SK-N-SH (cell line): ENCODE results near the gene SLC6A2. TPM values are rescaled to one million over a fixed set of nuclear protein-coding genes. Genes with fewer than 3 reads are reported as not detected.

Source experiments
- CTCF ChIA-PET: fragments of 300-600, 350-600 bp; formaldehyde crosslinking; extraction: SDS; loops from one replicate; lab custom pipeline; 2021; lab: Yijun Ruan, JAX
- POLR2A ChIA-PET: fragments of 350-600 bp; sonication (Branson Sonifier 250); formaldehyde crosslinking; extraction: SDS; loops from one replicate; lab custom pipeline; 2020; ENCODE audit warnings: antibody characterized with exemption, inconsistent platforms; lab: Yijun Ruan, JAX
- DNase-seq: peaks from one replicate; pipeline ENCODE4 v3.0.0; 2012
- H2AFZ ChIP-seq: fragments of 200-600 bp; sonication (generic); 2 replicates; pipeline ENCODE4 v1.8.1; 2016; ENCODE audit warnings: antibody characterized with exemption, mild to moderate bottlenecking, low read depth
- H3F3A ChIP-seq: fragments of 200-600 bp; sonication (generic); replicated peaks from 2 replicates; pipeline ENCODE3; 2016; ENCODE audit warnings: antibody characterized with exemption, mild to moderate bottlenecking; ENCODE audit not compliant: insufficient read depth
- H3K27ac ChIP-seq, 2 experiments: fragments of 200-500 bp in 1 of 2; fragments of 200-600 bp in 1 of 2; sonication (Bioruptor generic) in 1 of 2; sonication (generic), shearing (Covaris generic) in 1 of 2; 2 replicates each; pipeline versions ENCODE4 v1.5.1 to v1.6.1; 2014 to 2016; ENCODE audit warnings: low read depth in 2 of 2, inconsistent platforms in 1 of 2, low read length in 1 of 2, mild to moderate bottlenecking in 1 of 2, mixed read lengths in 1 of 2
- H3K27me3 ChIP-seq: fragments of 200-600 bp; sonication (generic), shearing (Covaris generic); 2 replicates; pipeline ENCODE4 v1.6.1; 2016; ENCODE audit warnings: mixed run types; ENCODE audit not compliant: insufficient read depth
- H3K36me3 ChIP-seq, 2 experiments: fragments of 200-500 bp in 1 of 2; fragments of 200-600 bp in 1 of 2; sonication (Bioruptor generic) in 1 of 2; sonication (generic) in 1 of 2; replicated peaks in 1 of 2; 2 replicates each; pipeline versions ENCODE3 to v1.5.1; 2014 to 2016; ENCODE audit warnings: low read length in 1 of 2, mild to moderate bottlenecking in 1 of 2; ENCODE audit not compliant: insufficient read depth in 2 of 2, control insufficient read depth in 1 of 2
- H3K4me1 ChIP-seq, 2 experiments: fragments of 200-500 bp in 1 of 2; fragments of 200-600 bp in 1 of 2; sonication (Bioruptor generic) in 1 of 2; sonication (generic), shearing (Covaris generic) in 1 of 2; 2 replicates each; pipeline versions ENCODE4 v1.5.1 to v1.6.1; 2014 to 2016; ENCODE audit warnings: low read depth in 1 of 2, low read length in 1 of 2, mixed run types in 1 of 2; ENCODE audit not compliant: insufficient read depth in 2 of 2, control insufficient read depth in 1 of 2
- H3K4me2 ChIP-seq: fragments of 200-600 bp; sonication (generic), shearing (Covaris generic); 2 replicates; pipeline ENCODE4 v1.6.1; 2017; ENCODE audit warnings: mixed run types
- H3K4me3 ChIP-seq, 2 experiments: fragments of 200-500 bp in 1 of 2; fragments of 200-600 bp in 1 of 2; sonication (Bioruptor generic) in 1 of 2; sonication (generic), shearing (Covaris generic) in 1 of 2; 2 replicates each; pipeline versions ENCODE4 v1.5.1 to v1.8.1; 2014 to 2016; ENCODE audit warnings: low read depth in 2 of 2, inconsistent platforms in 1 of 2, low read length in 1 of 2, mild to moderate bottlenecking in 1 of 2, mixed read lengths in 1 of 2, moderate library complexity in 1 of 2
- H3K79me2 ChIP-seq: fragments of 200-600 bp; sonication (generic); 2 replicates; pipeline ENCODE4 v1.8.1; 2017; ENCODE audit warnings: mild to moderate bottlenecking; ENCODE audit not compliant: insufficient read depth
- H3K9ac ChIP-seq: fragments of 200-600 bp; sonication (generic); 2 replicates; pipeline ENCODE4 v1.6.1; 2017; ENCODE audit warnings: mixed run types
- H3K9me2 ChIP-seq: fragments of 200-600 bp; sonication (generic); 2 replicates; pipeline ENCODE4 v1.6.1; 2017; ENCODE audit warnings: mixed run types
- H3K9me3 ChIP-seq: fragments of 200-600 bp; sonication (generic); 2 replicates; pipeline ENCODE4 v1.6.1; 2017; ENCODE audit warnings: mixed run types, mild to moderate bottlenecking, moderate library complexity
- H4K20me1 ChIP-seq: fragments of 200-600 bp; sonication (generic); 2 replicates; pipeline ENCODE4 v1.6.1; 2017; ENCODE audit warnings: mild to moderate bottlenecking, mixed run types; ENCODE audit not compliant: insufficient read depth
- EP300 ChIP-seq, 2 experiments: IDR thresholded peaks; 2 replicates each; pipeline versions ENCODE4 v1.4.0 to v1.6.1; 2012; ENCODE audit warnings: borderline replicate concordance in 1 of 2, low read depth in 1 of 2, low read length in 1 of 2
- EZH2phosphoT487 ChIP-seq: fragments of 200-600 bp; sonication (generic); IDR thresholded peaks from 2 replicates; pipeline ENCODE4 v1.6.1; 2017; ENCODE audit warnings: low read depth, mixed run types, mild to moderate bottlenecking, antibody characterized with exemption, moderate library complexity, borderline replicate concordance
- GABPA ChIP-seq: IDR thresholded peaks from 2 replicates; pipeline ENCODE4 v1.4.0; 2012; ENCODE audit warnings: low read depth, mild to moderate bottlenecking
- MXI1 ChIP-seq: IDR thresholded peaks from 2 replicates; pipeline ENCODE4 v1.6.1; 2012; ENCODE audit warnings: mild to moderate bottlenecking, low read depth, low read length, improper control_type of control experiment
- NRF1 ChIP-seq: IDR thresholded peaks from 2 replicates; pipeline ENCODE4 v1.6.1; 2012; ENCODE audit warnings: low read depth, mild to moderate bottlenecking, low read length
- REST ChIP-seq: IDR thresholded peaks from 2 replicates; pipeline ENCODE4 v1.6.1; 2012; ENCODE audit warnings: mild to moderate bottlenecking, low read depth, low read length, moderate library complexity
- RFX5 ChIP-seq: IDR thresholded peaks from 2 replicates; pipeline ENCODE4 v1.6.1; 2012; ENCODE audit warnings: mild to moderate bottlenecking, improper control_type of control experiment, low read length
- SMC3 ChIP-seq: IDR thresholded peaks from 2 replicates; pipeline ENCODE4 v1.6.1; 2012; ENCODE audit warnings: low read depth, low read length, improper control_type of control experiment
- TEAD4 ChIP-seq: IDR thresholded peaks from 2 replicates; pipeline ENCODE4 v1.4.0; 2012; ENCODE audit warnings: mild to moderate bottlenecking, borderline replicate concordance; ENCODE audit not compliant: insufficient read depth
- USF1 ChIP-seq: IDR thresholded peaks from 2 replicates; pipeline ENCODE4 v1.4.0; 2012; ENCODE audit warnings: low read depth, borderline replicate concordance
- USF2 ChIP-seq: fragments of 150-350 bp; IDR thresholded peaks from 2 replicates; pipeline ENCODE4 v1.6.1; 2017; ENCODE audit warnings: antibody characterized with exemption, low read length, low read depth, borderline replicate concordance
- YY1 ChIP-seq: IDR thresholded peaks from 2 replicates; pipeline ENCODE4 v1.4.0; 2012; ENCODE audit warnings: low read depth, mild to moderate bottlenecking
- WGBS: methylation state at CpG from one replicate; pipeline ENCODE4 v1.1.6; 2017; ENCODE audit warnings: low lambda C conversion rate; 5-methylcytosine and 5-hydroxymethylcytosine counted together
- polyA plus RNA-seq, 3 experiments: library from polyadenylated mRNA; depleted of rRNA; stranded (reverse); fragments of >200 nt; gene quantifications; 2 replicates each; pipeline ENCODE4 v1.2.3, GENCODE V29; 2012
- TF ChIP-seq, protein P1 (sequence below): fragments of 200-600 bp; sonication (generic); IDR thresholded peaks from 2 replicates; pipeline ENCODE4 v1.6.1; 2017; ENCODE audit warnings: antibody characterized with exemption, mild to moderate bottlenecking, moderate library complexity
- TF ChIP-seq, protein P2 (sequence below): IDR thresholded peaks from 2 replicates; pipeline ENCODE4; 2012

The SLC6A2 gene
- polyA plus RNA-seq, 1 of the 3 experiments (the other 2 are of a cell fraction): 3.3 TPM

DNA sequence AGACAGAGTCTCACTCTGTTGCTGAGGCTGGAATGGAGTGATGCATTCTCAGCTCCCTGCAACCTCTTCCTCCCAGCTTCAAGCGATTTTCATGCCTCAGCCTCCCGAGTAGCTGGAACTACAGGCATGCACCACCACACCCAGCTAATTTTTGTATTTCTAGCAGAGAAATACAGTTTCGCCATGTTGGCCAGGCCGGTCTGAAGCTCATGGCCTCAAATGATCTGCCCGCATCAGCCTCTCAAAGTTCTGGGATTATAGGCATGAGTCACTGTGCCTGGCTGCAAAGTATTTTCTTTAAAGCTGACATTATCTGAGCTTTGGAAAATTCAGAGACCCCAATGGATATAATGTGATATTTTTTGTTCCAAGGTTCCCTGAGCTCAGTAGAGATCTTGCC, 31.1 kb upstream of the SLC6A2 start:
- Histone ChIP-seq H3K27me3 (no peaks in the 10 kb centered on the region), H4K20me1 (no peaks in the 10 kb centered on the region), H2AFZ (no peak overlapping the region), H3K4me3 (no peak overlapping the region), H3F3A (no peaks in the 10 kb centered on the region), H3K9ac (no peak overlapping the region), H3K79me2 (no peaks in the 10 kb centered on the region), H3K27ac (no peak overlapping the region), H3K36me3 (no peaks in the 10 kb centered on the region), H3K4me1 (peaks cover 0 to 2% of the 10 kb centered on the region in 2 experiments; a peak in 2 of 4 replicates), H3K4me2 (no peak overlapping the region), H3K9me3 (no peaks in the 10 kb centered on the region), H3K9me2 (no peaks in the 10 kb centered on the region; the same call in 1 of the 2 replicates)
- no peak for DNase-seq
- ChIA-PET CTCF (interaction anchor here (0.6 to 1.3 kb wide), 3 partner anchors 10 to 160 kb away, joined by 3 read pairs; no protein-coding TSS in a partner anchor), POLR2A (no interaction called here)
- WGBS: 66% methylated on average over 5 of the region's 5 CpGs
- TF ChIP-seq, protein P1, sequence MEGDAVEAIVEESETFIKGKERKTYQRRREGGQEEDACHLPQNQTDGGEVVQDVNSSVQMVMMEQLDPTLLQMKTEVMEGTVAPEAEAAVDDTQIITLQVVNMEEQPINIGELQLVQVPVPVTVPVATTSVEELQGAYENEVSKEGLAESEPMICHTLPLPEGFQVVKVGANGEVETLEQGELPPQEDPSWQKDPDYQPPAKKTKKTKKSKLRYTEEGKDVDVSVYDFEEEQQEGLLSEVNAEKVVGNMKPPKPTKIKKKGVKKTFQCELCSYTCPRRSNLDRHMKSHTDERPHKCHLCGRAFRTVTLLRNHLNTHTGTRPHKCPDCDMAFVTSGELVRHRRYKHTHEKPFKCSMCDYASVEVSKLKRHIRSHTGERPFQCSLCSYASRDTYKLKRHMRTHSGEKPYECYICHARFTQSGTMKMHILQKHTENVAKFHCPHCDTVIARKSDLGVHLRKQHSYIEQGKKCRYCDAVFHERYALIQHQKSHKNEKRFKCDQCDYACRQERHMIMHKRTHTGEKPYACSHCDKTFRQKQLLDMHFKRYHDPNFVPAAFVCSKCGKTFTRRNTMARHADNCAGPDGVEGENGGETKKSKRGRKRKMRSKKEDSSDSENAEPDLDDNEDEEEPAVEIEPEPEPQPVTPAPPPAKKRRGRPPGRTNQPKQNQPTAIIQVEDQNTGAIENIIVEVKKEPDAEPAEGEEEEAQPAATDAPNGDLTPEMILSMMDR: no peak
- TF ChIP-seq YY1: no peak
- TF ChIP-seq NRF1: no peak
- no peak for TF ChIP-seq SMC3
- TF ChIP-seq USF1: no peak
- TF ChIP-seq GABPA: no peak
- no peak for TF ChIP-seq EZH2phosphoT487
- no peak for TF ChIP-seq EP300 (IDR thresholded peaks at IDR 0.05; ENCODE audit: borderline replicate concordance in 1 of 2, low read depth in 1 of 2, low read length in 1 of 2)
- no peak for TF ChIP-seq TEAD4
- no peak for TF ChIP-seq USF2
- TF ChIP-seq, protein P2, sequence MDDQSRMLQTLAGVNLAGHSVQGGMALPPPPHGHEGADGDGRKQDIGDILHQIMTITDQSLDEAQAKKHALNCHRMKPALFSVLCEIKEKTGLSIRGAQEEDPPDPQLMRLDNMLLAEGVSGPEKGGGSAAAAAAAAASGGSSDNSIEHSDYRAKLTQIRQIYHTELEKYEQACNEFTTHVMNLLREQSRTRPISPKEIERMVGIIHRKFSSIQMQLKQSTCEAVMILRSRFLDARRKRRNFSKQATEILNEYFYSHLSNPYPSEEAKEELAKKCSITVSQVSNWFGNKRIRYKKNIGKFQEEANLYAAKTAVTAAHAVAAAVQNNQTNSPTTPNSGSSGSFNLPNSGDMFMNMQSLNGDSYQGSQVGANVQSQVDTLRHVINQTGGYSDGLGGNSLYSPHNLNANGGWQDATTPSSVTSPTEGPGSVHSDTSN: no peak
- TF ChIP-seq REST: no peak
- TF ChIP-seq MXI1: no peak
- no peak for TF ChIP-seq RFX5
